CD4-positive, alpha-beta T cell treated with Interleukin-2 at 100 ng/mL for 4 hours (primary cell): Measurements from ENCODE around the gene TMEM131.
"Not testable (repeated sequence)": the region's sequence is repeated elsewhere in the genome, so short reads cannot be mapped to it uniquely, and the experiment has no call there.

Source experiments
- DNase-seq: peaks from one replicate; pipeline ENCODE4 v3.0.0-alpha.2; 2020; ENCODE audit warnings: low spot score

The TMEM131 gene

DNA sequence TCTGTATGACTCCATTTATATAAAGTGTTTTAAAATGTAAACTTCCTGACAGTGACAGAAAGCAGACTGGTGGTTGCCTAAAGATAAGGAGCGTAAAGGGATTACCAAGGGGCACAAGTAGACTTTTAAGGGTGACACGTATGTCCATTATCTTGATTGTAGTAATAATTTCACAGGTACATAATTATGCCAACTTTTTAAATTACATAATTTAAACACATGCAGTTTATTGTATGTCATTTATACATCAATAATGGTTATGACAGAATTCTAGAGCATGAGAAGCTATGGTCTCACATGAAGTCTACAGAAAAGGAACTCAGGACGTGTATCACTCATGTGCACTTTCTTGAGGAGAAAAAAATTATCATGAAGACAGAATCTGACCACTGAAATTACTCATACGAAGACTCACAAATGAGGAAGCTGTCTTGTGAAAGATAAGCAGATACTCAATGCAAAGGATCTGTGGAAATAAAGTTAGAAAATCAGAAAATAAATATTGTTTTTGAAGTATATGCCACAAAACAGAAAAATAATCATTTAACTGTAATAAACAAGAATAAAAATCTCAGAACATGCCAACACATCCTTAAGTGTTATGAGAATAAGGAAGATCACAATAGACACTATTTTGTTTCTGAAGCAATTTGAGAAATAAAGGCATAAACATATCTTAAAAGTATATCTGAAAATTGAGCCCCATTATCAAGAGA, 84.4 kb downstream of the TMEM131 start:
- DNase-seq, result peak; percentile 1

DNA sequence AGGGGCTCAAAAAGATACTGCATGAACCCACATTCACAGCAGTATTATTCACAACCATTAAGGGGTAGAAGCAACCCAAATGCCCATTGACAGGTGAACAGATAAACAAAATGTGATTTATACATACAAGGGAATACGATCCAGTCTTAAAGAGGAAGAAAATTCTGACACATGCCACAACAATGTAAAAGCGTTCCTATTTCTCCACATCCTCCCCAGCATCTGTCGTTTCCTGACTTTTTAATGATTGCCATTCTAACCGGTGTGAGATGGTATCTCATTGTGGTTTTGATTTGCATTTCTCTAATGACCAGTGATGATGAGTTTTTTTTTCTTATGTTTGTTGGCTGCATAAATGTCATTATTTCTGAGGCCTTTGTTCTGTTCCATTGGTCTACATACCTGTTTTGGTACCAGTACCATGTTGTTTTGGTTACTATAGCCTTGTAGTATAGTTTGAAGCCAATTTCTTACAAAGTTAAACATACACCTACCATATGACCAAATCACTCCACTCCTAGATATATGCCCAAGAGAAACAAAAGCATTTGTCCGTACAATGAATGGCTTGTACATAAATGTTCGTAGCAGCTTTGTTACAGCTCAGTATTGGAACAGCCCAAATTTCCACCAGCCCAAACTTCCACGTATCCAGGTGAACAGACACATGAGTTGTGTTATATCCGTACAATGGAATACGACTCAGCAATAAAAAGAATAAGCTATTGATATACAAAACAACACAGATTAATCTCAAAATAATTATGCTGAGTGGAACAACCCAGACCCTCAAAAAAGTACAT, 85.1 kb downstream of the TMEM131 start:
- DNase-seq, result no peak

DNA sequence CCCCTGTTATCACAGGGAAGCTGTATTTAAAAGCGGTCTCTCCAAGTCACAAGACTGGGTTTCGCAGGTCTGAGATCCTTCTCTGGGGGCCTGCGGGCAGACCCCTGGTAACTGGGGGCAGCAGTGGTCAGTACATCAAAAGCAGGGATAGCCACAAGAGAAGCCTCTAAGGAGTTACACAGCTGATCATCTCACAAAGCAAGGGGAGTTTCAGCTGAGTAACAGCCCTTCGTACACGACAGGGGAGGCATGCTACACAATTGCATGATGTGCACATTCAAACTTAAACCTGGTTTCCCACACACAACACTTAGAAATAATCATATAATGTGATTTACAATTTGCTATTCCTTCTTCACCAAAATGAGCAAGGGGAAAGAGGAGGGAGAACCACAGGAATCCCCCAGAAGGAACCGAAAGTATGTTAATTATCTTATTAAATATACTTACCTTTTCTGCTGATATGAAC, 87.5 kb downstream of the TMEM131 start:
- no peak for DNase-seq

DNA sequence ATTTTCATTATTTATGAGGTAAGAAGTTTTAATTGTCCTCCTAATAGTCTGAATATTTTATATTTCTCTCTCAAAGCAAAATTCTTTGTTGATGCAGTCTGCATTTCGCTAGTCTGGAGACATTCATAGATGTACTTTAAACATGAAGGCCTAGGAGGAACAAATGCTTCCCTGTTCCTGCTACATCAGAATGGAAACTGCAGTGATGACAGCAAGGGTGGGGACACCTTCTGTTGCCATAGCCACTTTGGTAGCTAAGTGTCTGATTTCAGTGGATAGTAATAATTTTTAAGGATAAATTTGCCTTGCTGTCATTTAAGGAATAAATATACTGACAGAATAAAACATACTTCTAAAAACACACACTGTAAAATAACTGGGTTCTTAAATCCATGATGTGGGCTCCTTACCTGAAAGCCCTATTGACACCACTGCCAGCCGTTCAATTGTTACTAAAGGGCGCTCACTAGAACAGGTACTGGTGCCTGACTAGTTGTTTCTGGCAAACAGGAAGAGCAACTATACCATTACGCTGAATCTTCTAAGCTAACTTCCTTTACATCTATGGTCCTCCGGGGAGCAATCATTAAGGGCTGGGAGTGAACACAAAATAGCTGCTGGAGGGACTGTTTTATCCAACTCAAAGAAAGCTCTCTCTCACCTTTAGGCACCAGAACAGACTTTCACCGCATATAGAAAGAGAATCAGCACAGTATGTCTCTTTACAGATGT, 88.2 kb downstream of the TMEM131 start:
- DNase-seq, result no peak

DNA sequence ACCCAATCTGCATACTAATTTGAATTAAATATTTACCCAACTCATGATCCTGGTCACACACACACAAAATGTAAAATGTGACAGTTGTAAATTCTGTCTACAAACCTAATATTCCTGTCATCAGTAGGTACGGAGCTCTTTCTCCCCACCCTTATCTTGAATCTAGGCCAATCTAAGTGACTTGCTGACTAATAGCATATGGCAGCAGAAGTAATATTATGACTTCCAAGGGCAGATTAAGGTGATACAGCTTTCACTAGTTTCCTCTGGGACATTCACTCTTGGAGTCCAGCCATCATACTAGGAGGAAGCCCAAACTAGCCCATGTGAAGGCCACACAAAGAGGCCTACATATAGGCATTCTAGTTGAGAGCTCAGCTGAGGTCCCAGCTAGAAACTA, 89.4 kb downstream of the TMEM131 start:
- no peak for DNase-seq

DNA sequence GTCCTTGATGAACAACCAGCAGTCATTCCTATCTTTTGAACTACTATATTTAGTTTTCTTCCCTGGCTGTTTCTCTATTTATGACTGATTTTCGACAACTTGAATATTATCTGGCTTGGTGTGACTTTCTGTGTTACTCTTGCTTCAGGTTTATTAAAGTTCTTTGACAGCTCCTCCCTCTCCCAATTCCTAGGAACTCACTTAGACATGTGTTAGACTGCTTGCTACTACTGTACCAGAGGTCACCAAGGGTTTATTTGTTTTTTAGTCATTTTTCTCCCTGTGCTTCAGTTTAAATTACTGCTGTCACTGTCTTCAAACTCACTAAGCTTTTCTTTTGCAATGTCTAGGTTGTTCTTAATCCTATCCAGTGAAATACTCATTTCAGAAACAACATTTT, 90.5 kb downstream of the TMEM131 start:
- DNase-seq, result no peak

DNA sequence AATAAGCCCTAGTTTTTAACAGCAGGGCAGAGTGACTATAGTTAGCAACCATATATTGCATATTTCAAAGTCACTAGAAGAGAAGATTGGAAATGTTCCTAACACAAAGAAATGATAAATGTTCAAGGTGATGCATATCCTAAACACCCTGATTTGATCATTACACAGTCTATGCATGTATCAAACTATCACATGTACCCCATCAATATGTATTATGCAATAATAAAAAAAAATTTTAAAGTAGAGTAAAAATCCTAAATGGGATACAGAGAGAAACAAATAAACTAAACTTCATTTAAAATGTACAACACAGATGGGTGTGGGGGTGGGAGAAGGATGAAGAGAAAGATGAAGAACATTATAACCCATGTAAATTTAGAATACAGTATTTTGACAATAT, 93.9 kb downstream of the TMEM131 start:
- DNase-seq, result no peak

DNA sequence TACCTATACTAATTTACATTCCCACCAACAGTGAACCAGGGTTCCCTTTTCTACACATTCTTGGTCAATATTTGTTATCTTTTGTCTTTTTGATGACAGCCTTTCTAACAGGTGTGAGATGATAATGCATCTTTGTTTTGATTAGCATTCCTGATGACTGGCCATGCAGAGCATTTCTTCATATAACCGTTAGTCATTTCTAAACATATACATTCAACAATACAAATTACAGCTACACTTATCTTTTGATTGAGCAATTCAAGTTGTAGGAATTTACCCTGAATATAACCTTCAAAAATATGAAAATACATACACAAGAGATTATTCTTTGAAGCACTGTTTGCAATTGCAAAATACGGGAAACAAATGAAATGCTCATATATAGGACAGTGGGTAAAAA, 94.9 kb downstream of the TMEM131 start:
- DNase-seq, result no peak

DNA sequence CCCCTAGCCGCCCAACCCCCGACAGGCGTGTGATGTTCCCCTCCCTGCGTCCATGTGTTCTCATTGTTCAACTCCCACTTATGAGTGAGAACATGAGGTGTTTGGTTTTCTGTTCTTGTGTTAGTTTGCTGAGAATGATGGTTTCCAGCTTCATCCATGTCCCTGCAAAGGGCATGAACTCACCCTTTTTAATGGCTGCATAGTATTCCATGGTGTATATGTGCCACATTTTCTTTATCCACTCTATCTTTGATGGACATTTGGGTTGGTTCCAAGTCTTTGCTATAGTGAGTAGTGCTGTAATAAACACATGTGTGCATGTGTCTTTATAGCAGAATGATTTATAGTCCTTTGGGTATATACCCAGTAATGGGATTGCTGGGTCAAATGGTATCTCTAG, 102.7 kb downstream of the TMEM131 start:
- DNase-seq, result not testable (repeated sequence)

DNA sequence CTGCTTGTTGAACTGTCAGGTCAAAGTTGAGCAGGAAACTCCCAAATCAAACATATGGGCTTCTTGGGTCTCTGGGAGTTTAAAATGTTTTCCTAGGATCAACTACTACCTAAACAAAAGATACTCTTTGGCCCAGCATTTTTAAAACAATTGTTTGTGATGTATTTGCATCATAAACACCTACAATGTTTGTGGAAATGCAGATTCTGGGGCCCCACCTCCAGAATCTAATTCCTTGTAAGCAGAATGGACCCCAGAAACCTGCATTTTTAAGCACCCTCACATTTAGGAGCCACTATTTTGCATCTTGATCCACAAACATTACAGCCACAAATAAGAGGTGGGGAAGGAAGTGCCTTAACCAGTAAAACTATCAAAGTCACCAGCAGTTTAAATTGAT, 104.1 kb downstream of the TMEM131 start:
- DNase-seq, result no peak

DNA sequence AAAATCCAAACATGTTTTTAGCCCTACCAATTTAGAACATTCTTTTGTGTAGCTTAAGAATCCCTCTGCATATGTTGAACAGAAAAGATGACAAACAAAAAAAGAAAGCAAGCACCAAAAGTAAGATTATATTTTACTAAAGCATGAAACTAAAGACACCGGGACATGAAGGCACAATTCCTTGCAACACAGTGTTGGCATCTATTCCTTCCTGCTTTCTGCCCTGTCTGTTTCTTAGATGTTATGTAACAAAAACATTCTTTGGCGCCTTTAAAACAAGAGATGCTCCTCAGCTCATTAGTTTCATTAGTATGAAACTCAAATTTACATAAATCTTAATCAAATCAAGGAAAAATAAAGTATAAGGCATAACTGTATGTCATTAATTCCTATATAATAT, 106.6 kb downstream of the TMEM131 start:
- DNase-seq, result no peak

DNA sequence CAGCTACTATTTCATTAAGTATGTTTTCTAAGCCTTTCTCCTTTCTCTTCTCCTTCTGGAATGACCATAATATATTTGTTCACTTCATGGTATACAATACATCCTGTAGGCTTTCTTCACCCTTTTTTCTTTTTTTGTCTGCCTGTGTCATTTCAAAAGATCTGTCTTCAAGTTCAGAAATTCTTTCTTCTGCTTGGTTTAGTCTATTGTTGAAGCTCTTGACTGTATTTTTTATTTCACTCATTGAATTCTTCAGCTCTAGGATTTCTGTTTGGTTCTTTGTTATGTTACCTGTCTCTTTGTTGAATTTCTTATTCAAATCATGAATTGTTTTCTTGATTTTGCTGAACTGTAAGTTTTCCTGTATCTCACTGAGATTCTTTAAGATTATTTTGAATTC, 109.9 kb downstream of the TMEM131 start:
- no peak for DNase-seq

DNA sequence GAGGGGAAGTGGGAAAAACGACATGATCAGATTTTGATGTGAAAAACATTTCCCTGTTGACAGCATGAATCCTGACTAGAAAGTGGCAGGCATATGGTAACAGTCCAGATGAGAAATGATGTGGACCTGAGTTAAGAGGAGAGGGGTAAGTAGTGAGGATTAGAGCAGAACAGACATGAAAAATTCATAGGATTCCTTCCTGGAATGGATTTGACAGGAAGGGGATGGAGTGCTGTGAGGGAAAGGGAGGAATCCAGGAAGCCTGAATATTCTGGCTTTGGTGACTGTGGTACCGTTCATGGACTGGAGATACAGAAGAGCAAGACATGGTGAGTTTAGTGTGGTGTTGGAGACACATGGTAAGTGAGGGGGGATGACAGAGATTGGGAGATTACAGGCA, 115.4 kb downstream of the TMEM131 start:
- no peak for DNase-seq

DNA sequence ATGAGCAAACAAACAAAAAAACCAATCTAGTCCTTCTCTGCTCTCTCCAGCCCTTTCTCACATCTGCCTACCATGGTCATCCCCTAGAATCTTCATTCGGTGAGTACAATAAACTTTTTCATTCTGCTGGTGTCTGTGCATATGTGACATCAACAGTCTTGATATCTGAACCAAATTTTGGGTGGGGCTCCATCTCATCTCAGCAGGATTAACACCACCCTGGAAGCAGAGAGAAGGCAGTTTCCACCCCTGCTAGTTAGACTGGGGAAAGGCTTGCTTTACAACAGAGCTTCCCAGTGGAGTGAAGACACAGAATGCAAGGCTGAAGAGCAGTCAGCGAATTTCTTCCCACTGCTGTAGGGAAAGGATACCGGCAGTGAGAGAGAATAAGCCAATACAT, 116.9 kb downstream of the TMEM131 start:
- DNase-seq, result no peak

DNA sequence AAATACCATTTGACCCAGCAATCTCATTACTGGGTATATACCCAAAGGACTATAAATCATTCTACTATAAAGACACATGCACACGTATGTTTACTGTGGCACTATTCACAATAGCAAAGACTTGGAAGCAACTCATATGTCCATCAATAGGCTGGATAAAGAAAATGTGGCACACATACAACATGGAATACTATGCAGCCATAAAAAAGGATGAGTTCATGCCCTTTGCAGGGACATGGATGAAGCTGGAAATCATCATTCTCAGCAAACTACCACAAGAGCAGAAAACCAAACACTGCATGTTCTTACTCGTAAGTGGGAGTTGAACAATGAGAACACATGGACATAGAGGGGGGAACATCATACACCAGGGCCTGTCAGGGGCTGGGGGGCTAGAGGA, 117.4 kb downstream of the TMEM131 start:
- not testable (repeated sequence) for DNase-seq

DNA sequence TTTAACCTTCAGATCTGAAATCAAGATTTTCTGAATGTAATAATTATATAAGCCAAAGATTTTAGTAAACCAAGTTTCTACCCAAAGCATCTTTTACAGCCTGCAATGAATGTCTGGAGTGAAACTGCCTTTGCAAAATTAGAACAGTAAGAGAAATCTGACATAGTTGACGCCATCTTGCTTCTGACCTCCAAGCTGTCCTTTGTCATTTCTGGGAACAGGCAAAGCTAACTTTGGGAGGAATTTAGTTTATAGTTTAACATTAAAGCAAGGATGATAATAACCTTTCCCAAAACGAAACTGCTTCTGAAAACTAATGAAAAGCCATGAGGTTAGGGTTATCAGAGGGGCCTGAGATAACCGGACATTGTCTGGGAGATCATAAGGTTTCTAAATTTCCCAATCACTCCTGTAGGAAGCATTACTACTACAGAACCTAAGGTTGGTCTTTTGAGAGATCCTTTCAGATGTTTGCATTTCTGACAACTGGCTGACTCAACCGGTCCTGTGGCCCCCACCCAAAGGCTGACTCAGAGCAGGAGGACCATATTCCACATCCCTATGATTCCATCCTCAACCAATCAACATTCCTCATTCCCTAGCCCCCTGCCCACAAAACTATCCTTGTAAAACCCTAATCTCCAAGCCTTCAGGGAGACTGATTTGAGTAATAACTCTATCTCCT, 124.5 kb downstream of the TMEM131 start:
- DNase-seq, result no peak

DNA sequence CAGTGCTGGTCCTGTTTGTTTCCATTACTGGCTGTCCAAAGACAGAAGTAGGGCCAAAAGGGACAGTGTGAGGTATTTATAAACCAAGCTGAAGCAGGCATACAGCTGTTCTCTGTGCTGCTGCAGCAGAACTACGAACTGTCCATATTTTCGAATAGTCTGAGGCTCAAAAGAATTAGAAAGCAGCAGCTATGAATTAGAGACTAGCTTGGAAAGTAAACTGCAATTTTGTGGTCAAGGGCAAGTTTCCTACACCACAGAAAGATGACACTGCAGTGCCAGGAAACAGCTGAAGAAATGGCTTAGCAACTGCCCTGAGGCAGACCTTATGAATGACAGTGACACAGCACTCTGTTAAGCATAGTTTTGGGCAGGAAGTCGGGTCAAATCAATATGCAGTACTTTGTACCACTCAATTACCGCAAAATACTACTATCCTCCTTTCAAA, 125.3 kb downstream of the TMEM131 start:
- peak; percentile 44 for DNase-seq

DNA sequence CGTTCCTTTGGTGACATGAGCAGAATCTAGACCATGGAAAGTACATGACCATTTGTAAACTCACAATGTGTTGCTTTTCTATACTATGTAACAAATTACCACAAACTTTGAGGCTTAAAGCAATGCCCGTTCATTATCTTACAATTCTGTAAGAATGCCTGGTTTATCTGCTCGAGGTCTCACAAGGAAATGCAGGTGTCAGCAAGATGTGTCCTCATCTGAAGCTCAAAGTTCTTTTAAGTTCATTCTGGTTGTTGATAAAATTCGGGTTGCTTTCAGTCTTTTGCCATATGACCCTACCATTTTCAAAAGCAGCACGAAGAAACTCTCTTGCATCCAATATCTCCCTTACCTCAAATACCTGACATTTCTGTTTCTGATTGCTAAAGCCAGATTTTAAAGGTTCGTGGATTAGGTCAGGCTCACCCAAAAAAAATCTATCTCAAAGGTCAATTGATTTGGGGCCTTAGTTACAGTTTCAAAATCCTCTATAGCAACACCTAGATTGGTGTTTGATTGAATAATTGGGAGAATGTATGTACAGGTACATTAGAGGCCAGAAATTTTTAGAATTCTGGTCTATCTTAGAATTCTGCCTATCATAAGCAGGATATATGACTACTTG, 125.9 kb downstream of the TMEM131 start:
- DNase-seq, result no peak

DNA sequence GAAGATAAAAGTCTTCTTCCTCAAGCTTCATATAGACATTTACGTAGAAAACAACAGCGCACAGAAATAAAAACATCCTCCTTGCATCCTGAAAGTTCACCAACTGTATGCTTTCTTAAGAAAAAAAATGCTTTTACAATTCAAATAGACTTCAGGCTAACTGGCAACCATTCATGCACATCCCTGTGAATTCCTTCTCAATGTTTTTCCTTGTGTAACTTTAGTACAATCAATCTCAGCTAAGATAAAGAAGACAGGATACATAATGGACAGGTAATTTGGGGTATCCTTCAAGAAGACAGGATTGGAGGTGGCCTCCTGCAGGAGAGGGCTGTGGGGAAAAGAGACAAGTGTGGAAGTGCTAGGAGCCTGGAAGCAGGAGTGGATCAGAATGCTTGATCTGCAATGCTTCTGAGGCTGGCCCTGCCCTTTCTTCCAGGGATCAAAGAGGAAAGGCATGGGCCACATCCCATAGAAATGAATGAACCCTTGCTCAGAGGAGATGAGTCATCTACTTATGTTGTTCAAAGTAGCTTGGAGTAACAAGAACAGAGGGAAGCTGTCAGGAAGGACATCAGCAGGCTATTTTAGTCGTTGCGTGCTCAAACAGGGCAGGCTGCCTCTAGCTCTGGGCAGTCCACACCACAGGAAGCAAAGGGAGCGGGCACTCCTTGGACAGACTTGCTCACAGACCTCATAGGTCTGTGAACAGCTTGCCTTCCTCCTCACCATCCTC, 126.6 kb downstream of the TMEM131 start:
- DNase-seq, result no peak

DNA sequence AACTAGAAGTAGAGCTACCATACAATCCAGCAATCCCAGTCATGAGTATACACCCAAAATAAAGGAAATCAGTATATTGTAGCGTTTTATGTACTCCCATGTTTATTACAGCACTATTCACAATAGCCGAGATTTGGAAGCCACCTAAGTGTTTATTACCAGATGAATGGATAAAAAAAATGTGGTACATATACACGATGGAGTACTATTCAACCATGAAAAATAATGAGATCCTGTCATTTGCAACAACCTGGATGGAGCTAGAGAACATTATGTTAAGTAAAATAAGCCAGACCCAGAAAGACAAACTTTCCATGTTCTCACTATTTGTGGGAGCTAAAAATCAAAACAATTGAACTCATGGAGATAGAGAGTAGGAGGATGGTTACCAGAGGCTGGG, 131.9 kb downstream of the TMEM131 start:
- DNase-seq, result no peak

DNA sequence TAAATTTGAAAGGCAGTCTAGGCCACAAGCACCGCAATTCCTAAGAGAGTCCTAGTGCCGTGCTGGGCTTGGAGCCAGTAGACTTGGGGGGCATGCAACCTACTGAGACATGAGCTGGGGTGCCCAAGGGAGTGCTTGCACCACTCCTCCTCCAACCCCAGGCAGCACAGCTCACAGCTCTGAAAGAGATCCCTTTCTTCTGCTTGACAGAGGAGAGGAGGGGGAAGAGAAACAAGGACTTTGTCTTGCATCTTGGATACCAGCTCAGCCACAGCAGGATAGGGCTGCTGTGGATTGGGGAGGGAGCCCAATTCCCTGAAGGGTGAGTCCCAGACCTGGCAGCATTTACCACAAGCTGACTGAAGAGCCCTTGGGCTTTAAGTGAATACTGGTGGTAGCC, 134.6 kb downstream of the TMEM131 start:
- DNase-seq, result no peak
